Transverse colon (tissue), 4 donors: ENCODE data around the gene HSPG2. TPM values are rescaled to one million over a fixed set of nuclear protein-coding genes. Genes with fewer than 3 reads are reported as not detected.
A peak's percentile ranks its signal among the peaks of the same experiment; 100 is the strongest.
"Not testable (repeated sequence)": the region's sequence is repeated elsewhere in the genome, so short reads cannot be mapped to it uniquely, and the experiment has no call there.

Experiments
- DNase-seq: peaks from one replicate; pipeline ENCODE4 v3.0.0-alpha.2; 2019
- H3K27ac ChIP-seq, 4 donors: fragments of 200-600 bp; sonication (generic); 2 replicates each; pipeline ENCODE4 v1.5.1; 2016 to 2018; ENCODE audit warnings: inconsistent platforms in 4 of 4
- H3K27me3 ChIP-seq: fragments of 200-600 bp; sonication (generic); 2 replicates; pipeline ENCODE4 v1.5.1; 2017; ENCODE audit warnings: inconsistent platforms
- H3K36me3 ChIP-seq, 4 donors: fragments of 200-600 bp; sonication (generic); 2 replicates each; pipeline ENCODE4 v1.5.1; 2017 to 2019; ENCODE audit warnings: inconsistent platforms in 4 of 4
- H3K4me1 ChIP-seq, 4 donors: fragments of 200-600 bp; sonication (generic); 2 replicates each; pipeline ENCODE4 v1.5.1; 2017 to 2020; ENCODE audit warnings: inconsistent platforms in 4 of 4
- H3K4me3 ChIP-seq, 4 donors: fragments of 200-600 bp; sonication (generic); 1 replicate in 1 of 4; 2 replicates in 3 of 4; pipeline versions ENCODE4 v1.5.1 to v1.6.1; 2017 to 2019; ENCODE audit warnings: inconsistent platforms in 4 of 4
- H3K9me3 ChIP-seq, 2 donors: fragments of 200-600 bp; sonication (generic); 2 replicates each; pipeline ENCODE4 v1.5.1; 2017 to 2019; ENCODE audit warnings: inconsistent platforms in 2 of 2
- WGBS, 2 donors: methylation state at CpG; one replicate each; pipeline ENCODE4 v1.1.5; 2018; ENCODE audit warnings: low coverage in 1 of 2; 5-methylcytosine and 5-hydroxymethylcytosine counted together
- in situ Hi-C, 4 donors: fragments of 200-750 bp; cut with MboI; loops; one replicate each; pipeline versions ENCODE4 v1.15.0 to v1.15.1; 2017; ENCODE audit warnings: low sequenced_read_pairs in 3 of 4, low pct_ligation_motif_present in 1 of 4, low pct_unique_long_range_greater_than_20kb in 1 of 4
- intact Hi-C: fragments of 100-400 bp; cut with DNase I; formaldehyde crosslinking; loops from one replicate; pipeline ENCODE4 v1.15.1; 2023; ENCODE audit warnings: low total_unique reads
- total RNA-seq, 4 donors: library from RNA; depleted of rRNA; stranded (reverse); fragments of >200 nt; gene quantifications; one replicate each; pipeline ENCODE4 v1.1.0, GENCODE V29; 2016

HSPG2 gene
- total RNA-seq, 4 donors from 2014 or later: 107 to 343 (median 228) TPM

GRCh38 chr1:21975296-21975695 lies 38.2 kb upstream of the HSPG2 start:
- H3K36me3 ChIP-seq, H3K4me1 ChIP-seq, H3K27me3 ChIP-seq, in situ Hi-C loops, intact Hi-C loops, H3K27ac ChIP-seq, H3K9me3 ChIP-seq, DNase-seq, H3K4me3 ChIP-seq: not testable (repeated sequence)
- WGBS, 2 donors: 70 to 76% methylated on average over 9 of the region's 9 CpGs

- H3K27me3 ChIP-seq, H3K4me3 ChIP-seq, H3K4me1 ChIP-seq, H3K36me3 ChIP-seq, H3K9me3 ChIP-seq, intact Hi-C loops: not testable (repeated sequence)
- in situ Hi-C loops: loop anchor here in 2 of 4 donors (25.0 kb wide), 2 partner anchors 112 to 287 kb away; no protein-coding TSS in a partner anchor
- H3K27ac ChIP-seq: peak overlapping the region in 2 of 4 donors; percentile 6 to 26
- peak; percentile 29 for DNase-seq
- WGBS, 2 donors: 34% methylated on average over 6 of the region's 6 CpGs; no CpG with 5 or more reads in 1 of the 2 donors
These were observed 37.6 kb upstream of the HSPG2 start for GRCh38 chr1:21974699-21975098.

- H3K9me3 ChIP-seq, H3K4me1 ChIP-seq, intact Hi-C loops, H3K27me3 ChIP-seq, H3K27ac ChIP-seq, H3K4me3 ChIP-seq, DNase-seq, H3K36me3 ChIP-seq: not testable (repeated sequence)
- in situ Hi-C loops: loop anchor here in 2 of 4 donors (25.0 kb wide), 2 partner anchors 112 to 287 kb away; no protein-coding TSS in a partner anchor
- WGBS, 2 donors: 86% methylated on average over 8 of the region's 8 CpGs; no CpG with 5 or more reads in 1 of the 2 donors
These were observed 36.8 kb upstream of the HSPG2 start for GRCh38 chr1:21973948-21974347.

GRCh38 chr1:21972973-21973441 lies 35.9 kb upstream of the HSPG2 start:
- peak overlapping the region in 2 of 4 donors; percentile 29 to 31 for H3K27ac ChIP-seq
- H3K4me3 ChIP-seq, H3K36me3 ChIP-seq, intact Hi-C loops, H3K4me1 ChIP-seq, H3K9me3 ChIP-seq, DNase-seq, H3K27me3 ChIP-seq: not testable (repeated sequence)
- 25 to 35% methylated on average over 2 of the region's 2 CpGs for WGBS, 2 donors
- in situ Hi-C loops: loop anchor here in 2 of 4 donors (25.0 kb wide), 2 partner anchors 111 to 286 kb away; no protein-coding TSS in a partner anchor

- H3K4me3 ChIP-seq, H3K9me3 ChIP-seq, DNase-seq, H3K27ac ChIP-seq, H3K36me3 ChIP-seq, intact Hi-C loops, H3K27me3 ChIP-seq, H3K4me1 ChIP-seq: not testable (repeated sequence)
- in situ Hi-C loops: loop anchor here in 2 of 4 donors (25.0 kb wide), 2 partner anchors 108 to 283 kb away; no protein-coding TSS in a partner anchor
- WGBS, 2 donors: 52 to 68% methylated on average over 4 of the region's 4 CpGs
These were observed 33.4 kb upstream of the HSPG2 start for GRCh38 chr1:21970523-21970922.

- in situ Hi-C loops: loop anchor here in 2 of 4 donors (25.0 kb wide), 2 partner anchors 107 to 282 kb away; no protein-coding TSS in a partner anchor
These were observed 32.0 kb upstream of the HSPG2 start for GRCh38 chr1:21969066-21969465.

GRCh38 chr1:21967216-21967615 lies 30.1 kb upstream of the HSPG2 start:
- DNase-seq, H3K9me3 ChIP-seq, H3K27me3 ChIP-seq, H3K36me3 ChIP-seq, H3K4me1 ChIP-seq, H3K27ac ChIP-seq, intact Hi-C loops, H3K4me3 ChIP-seq: not testable (repeated sequence)
- in situ Hi-C loops: loop anchor here in 2 of 4 donors (25.0 kb wide), 2 partner anchors 105 to 280 kb away; no protein-coding TSS in a partner anchor
- 84 to 89% methylated on average over 5 of the region's 6 CpGs for WGBS, 2 donors

More at GRCh38 chr1:21969066-21969465, 32.0 kb upstream of the HSPG2 start:
- H3K27ac ChIP-seq, H3K4me1 ChIP-seq, H3K9me3 ChIP-seq, H3K4me3 ChIP-seq, H3K36me3 ChIP-seq, DNase-seq, intact Hi-C loops, H3K27me3 ChIP-seq: not testable (repeated sequence)
- 87 to 88% methylated on average over 4 to 5 of the region's 5 CpGs for WGBS, 2 donors
